ENCODE results near the gene DHX8. TPM values are rescaled to one million over a fixed set of nuclear protein-coding genes. Genes with fewer than 3 reads are reported as not detected.

Gene DHX8
- total and polyA plus RNA-seq, 2 donors (not counting 3 experiments of a cell fraction or from before 2014, with no cell fraction given), result 34.9 to 65.6 TPM

GRCh38 chr17:43534909-43535308 lies 51.1 kb downstream of the DHX8 start:
- FAIRE-seq, result peak; percentile 53

More at GRCh38 chr17:43534909-43535308, 51.1 kb downstream of the DHX8 start:
- CTCF ChIA-PET, result no interaction called here
- Histone ChIP-seq H3K4me3 (replicated peaks in 1 of 3; ENCODE audit: insufficient read depth in 1 of 3, low read depth in 1 of 3, low read length in 3 of 3) (no peak overlapping the region), H3K9ac (replicated peaks; ENCODE audit: extremely low read depth, insufficient read depth, low read length) (no peak overlapping the region), H2AFZ (ENCODE audit: low read depth, low read length) (no peak overlapping the region), H3K4me2 (ENCODE audit: insufficient read depth, low read length) (no peak overlapping the region), H3K4me1 (ENCODE audit: control insufficient read depth, extremely low read depth, insufficient read depth, low read length) (peaks cover 23% of the 10 kb centered on the region), H3K79me2 (ENCODE audit: control insufficient read depth, insufficient read depth, low read length) (no peaks in the 10 kb centered on the region), H3K27ac (ENCODE audit: insufficient read depth, low read depth, low read length) (no peak overlapping the region), H3K36me3 (ENCODE audit: control insufficient read depth in 2 of 2, extremely low read depth in 1 of 2, insufficient read depth in 2 of 2, low read length in 2 of 2) (no peaks in the 10 kb centered on the region), H3K9me3 (replicated peaks; ENCODE audit: control insufficient read depth, insufficient read depth, low read length) (no peaks in the 10 kb centered on the region), H3K27me3 (ENCODE audit: control insufficient read depth in 2 of 2, insufficient read depth in 2 of 2, low read length in 2 of 2) (no peaks in the 10 kb centered on the region), H3K9me1 (replicated peaks; ENCODE audit: control insufficient read depth, extremely low read depth, insufficient read depth, low read length) (no peaks in the 10 kb centered on the region), H4K20me1 (replicated peaks; ENCODE audit: control insufficient read depth, extremely low read depth, insufficient read depth, low read length) (no peaks in the 10 kb centered on the region)
- DNase-seq (ENCODE audit: low read depth, low spot score), result no peak
- TF ChIP-seq POLR2A (IDR thresholded peaks at IDR 0.05; ENCODE audit: low read depth, low read length) (no peak), MAX (IDR thresholded peaks at IDR 0.05; ENCODE audit: insufficient read depth, insufficient read length) (no peak), GATA2 (IDR thresholded peaks at IDR 0.05; ENCODE audit: insufficient read depth, insufficient read length, low read depth, low read length) (no peak), JUN (IDR thresholded peaks at IDR 0.05; ENCODE audit: borderline replicate concordance, insufficient read depth, insufficient read length, low read depth) (no peak), CTCF (IDR thresholded peaks at IDR 0.05; ENCODE audit: extremely low read depth in 1 of 2, insufficient read depth in 1 of 2, low read depth in 1 of 2, low read length in 2 of 2) (no peak), EZH2 (IDR thresholded peaks at IDR 0.05; ENCODE audit: borderline replicate concordance, low read depth, low read length, severe bottlenecking) (no peak), MYC (IDR thresholded peaks at IDR 0.05; ENCODE audit: low read depth, low read length) (no peak), FOS (IDR thresholded peaks at IDR 0.05; ENCODE audit: borderline replicate concordance, insufficient read depth, low read length) (no peak), POLR2AphosphoS5 (IDR thresholded peaks at IDR 0.05; ENCODE audit: insufficient read depth, low read depth, low read length) (no peak)
- dilution Hi-C loops (cut with MboI; ENCODE audit: extremely low pct_ligation_motif_present, low sequenced_read_pairs) (no loop called here), intact Hi-C loops (cut with micrococcal nuclease) (no loop called here)
- no TSS peak for BruUV-seq (replicated peaks)
- POLR2A ChIA-PET, result no interaction called here
